ENCODE results near the gene NAV2.
"Not testable (repeated sequence)": the region's sequence is repeated elsewhere in the genome, so short reads cannot be mapped to it uniquely, and the experiment has no call there.

The NAV2 gene

DNA sequence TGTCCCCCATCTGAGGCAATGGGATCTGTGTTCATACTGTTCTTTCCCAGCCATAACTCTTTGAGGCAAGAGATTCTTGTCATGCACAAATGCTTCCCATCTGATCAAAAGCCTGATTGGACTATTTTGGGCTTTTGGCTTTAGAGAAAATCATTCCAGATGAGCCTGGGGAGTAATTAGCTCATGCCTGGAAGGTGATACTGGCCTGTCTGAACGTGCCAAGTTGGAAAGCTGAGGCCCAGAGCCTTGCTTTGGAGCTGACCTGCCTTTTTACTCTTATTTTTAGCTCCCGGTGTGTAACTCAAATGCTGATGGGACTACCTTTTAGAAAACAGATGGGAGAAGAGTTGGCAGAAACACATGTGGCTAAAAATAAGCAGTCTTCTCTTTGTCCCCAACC, 342.7 kb downstream of the NAV2 start:
- no peak for DNase-seq (ENCODE audit: low read depth in 2 of 2)

DNA sequence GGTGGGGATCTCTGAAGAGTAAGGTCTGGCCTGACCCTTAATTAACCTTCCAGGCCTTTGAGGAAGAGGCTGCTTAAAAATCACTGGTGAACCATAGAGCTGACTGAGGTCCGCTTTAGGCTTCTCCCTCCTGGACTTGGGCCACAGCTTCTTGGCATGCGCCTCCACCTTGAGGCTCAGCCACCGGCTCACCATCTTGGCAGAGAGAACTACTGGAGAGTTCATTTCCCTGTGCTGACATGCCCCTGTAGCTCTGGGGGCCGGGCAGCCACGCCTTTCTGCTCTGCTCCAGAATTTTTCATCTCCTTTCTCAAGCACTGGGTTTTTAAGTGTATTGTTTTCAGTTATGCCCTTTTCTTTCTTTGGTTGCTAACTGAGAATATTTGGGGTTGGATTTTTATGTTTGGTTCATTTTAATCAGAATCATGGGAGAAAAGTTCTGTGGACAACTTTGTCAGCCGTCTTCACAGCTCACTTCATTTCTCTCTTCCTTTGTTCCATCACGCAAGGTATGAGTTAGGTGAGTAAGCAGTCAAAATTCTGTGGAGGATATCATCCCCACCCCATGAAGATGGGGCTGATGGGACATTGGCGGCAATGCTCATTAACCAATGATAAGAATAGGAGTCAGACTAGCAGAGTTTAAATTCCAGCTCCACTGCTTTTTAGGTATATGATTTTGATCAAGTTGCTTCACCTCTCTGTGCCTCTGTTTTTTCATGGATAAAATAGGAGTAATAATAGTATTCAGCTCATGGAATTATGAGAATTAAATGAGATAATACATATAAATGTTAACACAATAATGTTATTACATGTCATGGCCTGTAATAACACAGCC, 343.7 kb downstream of the NAV2 start:
- no peak for DNase-seq (ENCODE audit: low read depth in 2 of 2)

DNA sequence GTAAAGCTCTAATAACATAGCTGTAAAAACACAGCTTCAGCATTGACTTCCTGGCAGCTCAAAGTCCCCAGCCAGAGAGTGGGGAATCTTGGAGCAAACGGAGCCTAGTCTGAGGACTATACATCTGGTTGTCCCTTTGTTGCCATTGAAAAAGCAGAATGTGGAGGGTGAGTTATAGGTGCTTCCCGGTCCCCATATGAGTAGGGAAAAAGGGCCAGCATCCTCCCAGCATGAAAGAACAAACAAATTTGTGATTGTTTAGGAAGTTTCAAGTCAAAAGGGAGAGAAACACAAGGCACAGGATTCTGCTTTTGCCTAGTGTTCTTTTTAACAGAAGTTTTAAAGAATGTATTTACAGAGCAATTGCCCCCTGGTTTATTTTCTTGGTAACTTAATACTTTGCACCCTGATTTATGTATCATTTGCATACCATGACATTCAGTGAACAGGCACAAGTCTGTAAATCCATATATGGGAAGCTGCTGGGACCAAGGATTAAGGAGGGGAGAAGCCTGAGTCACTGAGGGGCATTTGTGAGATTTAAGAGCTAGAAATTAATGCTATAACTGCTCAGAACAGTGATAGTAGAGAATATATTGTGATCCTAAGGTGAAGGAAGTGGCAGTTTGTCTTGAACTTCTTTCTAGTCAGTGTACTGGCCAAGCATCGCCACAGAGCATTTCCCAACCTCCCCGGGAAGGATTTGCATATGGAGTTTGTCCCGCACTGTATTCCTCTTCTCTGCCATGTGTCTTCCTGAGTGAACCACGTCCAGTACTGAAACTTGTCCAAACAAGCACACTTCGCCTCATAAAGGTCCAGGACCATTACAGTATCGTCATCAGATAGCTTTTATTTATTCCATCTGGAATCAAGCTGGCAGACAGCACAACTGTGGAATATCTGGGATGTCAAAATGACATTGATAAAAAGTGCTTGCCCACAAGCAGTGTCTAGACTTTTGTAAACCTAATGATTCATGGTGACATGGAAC, 344.6 kb downstream of the NAV2 start:
- no peak for DNase-seq (ENCODE audit: low read depth in 2 of 2)

DNA sequence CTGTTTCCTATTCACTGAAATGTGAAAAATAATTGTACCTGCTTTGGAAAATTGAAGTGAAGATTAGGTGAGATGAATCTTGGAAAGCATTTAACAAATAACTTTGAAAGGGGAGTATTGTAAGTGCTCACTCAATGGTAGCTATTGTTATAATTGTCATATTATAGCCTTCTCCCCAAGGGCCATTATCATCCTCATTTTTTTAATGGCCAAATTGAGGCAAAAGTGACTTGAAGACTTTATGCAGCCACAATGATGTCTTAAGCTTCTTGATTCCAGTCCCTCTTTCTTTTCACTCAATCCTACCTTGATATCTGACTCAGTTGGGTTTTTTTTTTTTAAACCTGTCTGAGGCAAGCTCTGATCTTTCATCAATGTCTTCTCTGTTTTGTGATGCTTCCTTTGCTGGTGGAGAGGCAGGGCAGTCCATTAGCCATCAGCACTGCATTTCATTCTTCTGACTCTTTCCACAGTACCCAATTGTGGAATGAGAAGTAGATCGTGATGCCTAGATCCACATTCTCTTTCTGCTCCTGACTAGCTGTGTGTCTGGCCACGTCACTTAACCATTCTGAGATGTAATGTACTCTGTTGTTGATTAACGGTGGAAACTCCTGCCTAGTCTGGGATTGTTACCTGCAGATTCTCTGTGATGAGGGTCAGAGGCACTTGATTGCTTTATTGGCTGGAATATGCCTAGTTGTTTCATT, 346.3 kb downstream of the NAV2 start:
- DNase-seq (ENCODE audit: low read depth in 2 of 2): no peak

DNA sequence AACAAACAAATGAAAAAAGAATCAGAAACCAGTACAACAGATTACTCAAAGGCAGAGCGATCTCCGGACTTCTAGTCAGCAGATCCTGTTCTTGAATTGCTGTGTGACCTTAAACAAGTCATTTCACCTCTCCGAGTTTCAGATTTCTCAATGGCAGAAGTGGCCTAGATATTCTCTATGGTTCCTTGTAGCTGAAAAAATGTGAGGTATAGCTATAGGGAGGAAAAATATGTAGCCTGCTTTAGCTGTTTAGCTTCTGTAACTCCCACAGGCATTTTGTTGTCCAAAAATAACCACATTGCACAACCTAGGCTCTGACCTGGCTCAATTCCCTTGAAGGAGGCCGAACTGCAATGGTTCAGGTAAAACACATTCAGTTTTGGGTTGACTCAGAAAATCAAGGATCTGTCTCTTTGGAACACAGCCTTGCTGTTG, 347.0 kb downstream of the NAV2 start:
- DNase-seq (ENCODE audit: low read depth in 2 of 2): no peak

DNA sequence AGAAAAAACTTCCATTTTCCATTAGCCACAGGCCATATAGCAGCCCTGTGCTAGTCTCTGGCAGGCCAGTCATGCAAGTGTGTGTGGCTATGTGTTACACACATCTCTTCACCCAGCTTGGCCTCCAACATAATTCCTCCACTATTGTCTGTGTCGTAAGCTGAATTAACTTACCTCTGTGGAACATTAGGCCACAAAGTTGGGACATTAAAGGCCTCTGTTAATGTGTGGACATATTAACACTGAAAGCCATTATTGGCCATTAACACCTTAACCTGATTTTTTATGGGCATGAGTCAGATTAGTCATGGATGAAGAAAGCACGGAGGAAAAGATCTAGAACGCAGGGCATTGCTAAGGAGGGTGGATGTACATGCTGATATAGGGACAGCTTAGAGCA, 347.5 kb downstream of the NAV2 start:
- no peak for DNase-seq (ENCODE audit: low read depth in 2 of 2)

DNA sequence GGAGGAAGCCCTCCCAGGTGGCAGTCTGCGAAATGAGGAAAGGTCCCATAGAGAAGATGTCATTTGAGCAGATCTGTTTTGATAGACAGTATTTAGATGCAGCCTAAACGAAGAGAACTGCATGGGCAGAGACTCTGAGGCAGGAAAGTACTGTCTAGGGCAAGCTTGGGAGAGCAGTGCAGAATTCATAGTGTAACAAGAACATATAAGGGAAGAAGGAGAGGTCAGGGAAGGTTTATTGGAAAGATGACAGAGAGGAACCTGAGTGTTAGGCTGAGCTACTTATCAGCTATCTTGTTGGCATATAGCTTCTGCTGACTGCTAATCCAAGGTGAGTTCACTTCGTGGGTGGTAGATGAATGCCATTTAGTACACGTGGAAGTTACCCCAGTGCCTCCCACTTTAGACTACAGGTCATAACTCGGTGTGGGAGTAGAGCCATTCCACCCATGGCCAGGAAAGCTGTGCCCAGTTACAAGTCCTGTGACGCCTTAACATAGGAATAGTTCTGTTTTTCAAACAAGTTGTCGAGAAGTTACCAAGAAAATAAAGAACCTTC, 348.1 kb downstream of the NAV2 start:
- no peak for DNase-seq (ENCODE audit: low read depth in 2 of 2)

DNA sequence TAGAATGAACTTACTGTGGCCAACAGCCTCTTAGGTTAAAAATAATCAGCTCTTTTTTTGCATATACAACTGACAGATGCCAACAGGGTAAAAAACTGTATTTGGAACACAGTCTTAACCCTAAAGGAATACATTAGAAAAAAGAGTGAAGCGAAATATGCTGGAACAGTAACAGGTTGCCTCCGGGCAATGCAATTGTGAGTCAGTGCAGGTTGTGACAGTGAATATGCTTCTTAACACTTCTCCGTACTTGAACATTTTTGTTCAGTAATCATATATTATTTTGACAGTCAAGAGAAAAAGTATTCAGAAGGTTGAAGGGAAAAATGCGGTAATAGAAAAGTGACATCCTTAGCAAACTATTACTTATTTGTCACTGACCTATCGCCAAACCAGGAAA, 349.1 kb downstream of the NAV2 start:
- DNase-seq (ENCODE audit: low read depth in 2 of 2): no peak

DNA sequence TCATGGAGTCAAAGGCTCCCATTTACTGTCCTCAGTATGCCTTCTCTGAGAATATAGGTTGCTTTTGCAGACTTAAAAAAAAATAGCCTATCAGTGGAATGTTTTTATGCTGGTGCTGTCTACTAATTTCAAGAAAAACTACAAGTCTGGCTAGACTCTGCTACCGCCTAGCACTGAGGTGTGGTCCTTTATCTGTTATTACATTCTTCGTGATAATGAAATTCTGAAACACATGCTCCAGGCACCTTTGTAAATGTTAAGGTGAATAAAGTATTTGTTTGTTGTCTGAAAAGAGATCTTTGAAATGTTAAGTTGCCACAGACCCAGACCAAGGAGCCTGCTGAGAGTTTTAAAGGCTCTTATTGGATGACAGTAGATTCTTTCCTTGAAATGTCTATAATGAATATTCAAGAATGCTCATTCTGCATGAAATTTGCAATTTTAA, 352.3 kb downstream of the NAV2 start:
- DNase-seq (ENCODE audit: low read depth in 2 of 2): no peak

DNA sequence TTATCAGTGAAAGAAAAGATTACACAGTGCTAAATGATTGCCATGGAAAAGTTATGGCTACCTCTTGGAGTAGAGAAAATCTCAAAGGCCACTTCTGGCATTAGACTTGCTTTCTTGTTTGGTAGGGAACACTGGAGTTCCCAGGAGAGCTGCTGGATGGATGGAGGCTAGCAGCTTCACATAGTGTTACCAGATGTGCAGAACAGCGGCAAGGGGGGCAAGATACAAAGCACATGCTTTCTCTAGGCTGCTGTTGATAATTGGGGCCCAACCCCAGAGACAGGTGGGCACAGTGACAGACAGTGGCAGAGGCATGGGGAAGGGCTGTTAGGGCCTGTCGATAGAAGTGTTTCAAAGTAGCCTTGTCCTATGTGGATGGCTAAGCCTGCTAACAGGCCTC, 352.8 kb downstream of the NAV2 start:
- no peak for DNase-seq (ENCODE audit: low read depth in 2 of 2)

DNA sequence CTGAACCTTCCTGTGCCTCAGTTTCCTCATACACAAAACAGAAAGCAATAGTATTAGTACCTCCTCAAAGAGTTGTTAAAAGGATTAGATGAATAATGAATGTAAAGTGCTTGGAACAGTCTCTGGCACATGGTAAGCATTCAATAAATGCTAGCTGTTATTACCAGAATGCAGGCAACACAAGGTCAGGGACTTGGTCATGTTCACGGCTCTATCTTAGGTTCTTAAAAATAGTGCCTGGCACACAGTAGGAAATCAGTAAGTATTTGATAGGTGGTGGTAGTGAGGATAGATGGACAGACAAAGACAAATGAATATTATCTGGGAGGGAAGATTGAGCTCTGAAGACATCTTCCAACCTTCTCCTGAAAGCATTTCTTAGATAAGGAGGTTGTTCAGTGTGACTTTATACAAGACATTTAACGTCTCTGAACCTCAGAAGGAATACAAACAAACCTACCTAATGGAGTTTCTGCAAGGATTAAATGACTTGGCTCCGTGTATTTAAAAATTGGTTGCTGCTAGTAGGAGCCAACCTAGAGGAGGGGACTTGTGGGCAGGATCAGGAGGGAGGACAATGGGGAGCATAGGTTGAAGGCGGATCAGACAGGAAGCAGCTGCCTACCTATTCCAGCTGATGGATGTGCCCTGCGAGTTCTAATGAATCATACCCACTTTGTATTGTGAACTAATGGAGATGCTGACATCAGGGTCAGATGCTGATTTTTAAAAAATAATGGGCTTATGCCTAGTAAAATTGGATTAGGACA, 353.6 kb downstream of the NAV2 start:
- DNase-seq (ENCODE audit: low read depth in 2 of 2): no peak

DNA sequence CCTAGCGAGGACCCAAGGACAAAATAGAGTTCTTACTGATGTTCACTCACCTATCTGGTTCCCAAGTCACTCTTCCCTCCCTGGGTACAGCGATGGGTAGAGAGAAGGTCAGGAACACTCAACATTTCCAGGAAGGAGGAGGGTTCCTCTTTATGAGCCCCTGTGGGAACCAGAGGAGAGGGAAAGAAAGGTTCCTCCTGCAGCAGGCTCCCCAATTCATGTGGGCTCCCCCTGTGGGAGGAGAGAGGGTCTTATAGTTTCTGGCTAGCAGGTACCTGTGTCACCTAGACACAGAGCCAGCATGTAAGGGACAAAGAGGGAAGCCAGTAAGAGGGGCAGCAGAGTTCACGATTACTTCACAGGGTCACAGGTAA, 354.1 kb downstream of the NAV2 start:
- DNase-seq (ENCODE audit: low read depth in 2 of 2): no peak

DNA sequence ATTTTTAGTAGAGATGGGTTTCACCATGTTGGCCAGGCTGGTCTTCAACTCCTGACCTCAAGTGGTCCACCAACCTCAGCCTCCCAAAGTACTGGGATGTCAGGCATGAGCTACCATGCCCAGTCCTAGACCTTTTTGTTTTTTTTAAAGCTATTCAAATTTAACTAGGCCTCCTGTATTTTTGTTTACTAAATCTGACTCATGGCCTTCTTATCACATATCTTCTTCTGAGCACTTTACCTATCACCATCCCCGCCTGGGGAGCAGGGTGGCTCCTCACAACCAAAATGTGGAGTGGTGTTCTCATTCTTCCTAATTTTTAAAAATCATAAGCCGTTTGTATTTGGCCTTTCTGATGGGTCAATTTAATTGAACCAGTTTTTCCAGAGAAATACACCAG, 355.0 kb downstream of the NAV2 start:
- DNase-seq (ENCODE audit: low read depth in 2 of 2): no peak

DNA sequence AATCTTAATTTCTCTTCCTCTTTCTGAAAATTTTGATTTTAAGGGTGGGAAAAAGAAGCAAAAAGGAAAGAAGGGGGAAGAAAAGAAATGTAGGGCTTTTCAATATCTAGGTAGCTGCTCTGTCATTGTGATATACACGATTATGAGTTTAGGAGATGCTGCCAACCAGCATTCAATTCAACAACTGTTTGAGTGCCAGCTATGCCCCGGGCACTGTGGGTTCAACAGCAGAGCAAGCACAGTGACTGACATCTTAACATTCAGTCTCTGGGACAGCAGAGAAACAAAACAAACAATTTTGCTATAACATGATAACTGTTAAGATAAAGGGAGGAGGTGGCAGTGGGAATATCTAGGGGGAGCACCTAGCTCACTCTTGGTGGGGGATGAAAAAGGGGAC, 356.1 kb downstream of the NAV2 start:
- no peak for DNase-seq (ENCODE audit: low read depth in 2 of 2)

DNA sequence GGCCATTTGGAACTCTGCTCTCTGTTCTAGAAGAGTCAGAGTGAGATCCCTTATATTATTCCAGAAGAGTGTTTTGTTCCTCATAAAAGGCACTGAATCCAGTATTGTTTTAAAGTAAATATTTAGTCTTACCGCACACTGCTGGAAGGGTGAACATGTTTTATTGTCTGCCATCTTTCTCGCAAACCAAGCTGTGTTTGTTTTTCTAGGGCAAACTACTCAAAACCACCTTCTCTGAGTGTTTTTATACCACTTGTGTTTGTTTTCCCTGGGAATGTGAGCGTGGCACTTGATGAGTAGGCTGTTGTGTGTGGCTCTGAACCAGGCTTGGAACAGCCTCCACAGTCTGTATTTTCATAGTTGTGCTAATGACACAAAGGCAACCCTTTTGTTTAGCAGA, 357.8 kb downstream of the NAV2 start:
- DNase-seq (ENCODE audit: low read depth in 2 of 2): no peak

DNA sequence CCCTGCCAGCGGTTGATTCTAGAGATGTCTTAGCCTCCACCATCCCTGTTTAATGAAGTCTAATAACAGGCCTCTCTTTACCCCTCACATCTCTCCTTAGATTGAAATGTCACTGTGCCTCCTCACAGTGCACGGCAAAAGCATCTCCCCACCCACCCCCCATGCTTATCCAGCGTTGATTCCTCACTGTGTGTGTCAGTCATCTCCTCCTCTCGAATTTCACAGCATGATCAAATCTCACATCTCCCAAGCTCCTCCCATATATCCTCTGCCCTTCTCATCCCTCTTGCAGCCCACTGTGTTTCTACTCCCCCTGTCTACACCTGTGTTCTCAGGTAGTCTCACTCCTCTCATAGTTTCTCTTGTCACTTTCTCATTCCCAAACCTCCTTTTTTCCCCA, 363.0 kb downstream of the NAV2 start:
- no peak for DNase-seq (ENCODE audit: low read depth in 2 of 2)

DNA sequence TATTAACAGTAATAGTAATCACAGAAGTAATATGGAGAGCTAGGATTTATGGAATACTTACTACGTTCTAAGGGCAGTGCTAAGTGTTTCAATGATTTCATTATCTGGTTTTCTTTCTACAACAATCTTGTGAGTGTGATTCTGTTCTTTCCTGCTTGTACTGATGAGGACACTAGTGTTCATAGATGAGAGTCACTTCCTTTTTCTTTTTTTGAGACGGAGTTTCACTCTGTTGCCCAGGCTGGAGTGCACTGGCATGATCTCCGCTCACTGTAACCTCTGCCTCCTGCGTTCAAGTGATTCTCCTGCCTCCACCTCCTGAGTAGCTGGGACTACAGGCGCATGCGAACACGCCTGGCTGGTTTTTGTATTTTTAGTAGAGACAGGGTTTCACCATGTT, 366.2 kb downstream of the NAV2 start:
- DNase-seq (ENCODE audit: low read depth in 2 of 2): no peak

DNA sequence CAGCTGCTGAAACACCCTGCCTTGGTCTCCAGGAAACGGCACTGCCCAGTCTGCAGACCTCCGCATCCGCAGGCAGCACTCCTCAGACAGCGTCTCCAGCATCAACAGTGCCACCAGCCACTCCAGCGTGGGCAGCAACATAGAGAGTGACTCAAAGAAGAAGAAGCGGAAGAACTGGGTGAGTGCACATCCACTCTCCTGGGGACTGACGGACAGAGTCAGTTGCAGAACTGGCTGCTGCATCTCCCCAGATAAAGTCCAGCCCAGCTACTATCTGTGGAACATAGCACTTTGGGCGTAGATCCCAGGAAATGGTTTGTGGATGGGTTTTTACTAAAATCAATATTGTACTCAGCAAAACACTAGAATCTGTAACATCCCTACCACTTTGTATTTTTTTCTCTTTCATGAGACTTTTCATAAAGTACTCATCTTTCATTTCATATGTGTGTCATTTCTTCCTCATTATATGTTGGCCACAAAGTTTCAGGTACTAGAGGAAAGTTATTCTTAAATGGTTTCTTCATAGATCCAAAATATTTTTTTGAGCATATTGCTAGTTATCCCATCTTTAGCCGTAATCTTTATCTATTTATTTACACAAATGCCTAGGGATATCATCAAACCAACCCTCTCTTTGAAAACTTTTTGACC, 367.5 kb downstream of the NAV2 start:
- DNase-seq (ENCODE audit: low read depth in 2 of 2): no peak

DNA sequence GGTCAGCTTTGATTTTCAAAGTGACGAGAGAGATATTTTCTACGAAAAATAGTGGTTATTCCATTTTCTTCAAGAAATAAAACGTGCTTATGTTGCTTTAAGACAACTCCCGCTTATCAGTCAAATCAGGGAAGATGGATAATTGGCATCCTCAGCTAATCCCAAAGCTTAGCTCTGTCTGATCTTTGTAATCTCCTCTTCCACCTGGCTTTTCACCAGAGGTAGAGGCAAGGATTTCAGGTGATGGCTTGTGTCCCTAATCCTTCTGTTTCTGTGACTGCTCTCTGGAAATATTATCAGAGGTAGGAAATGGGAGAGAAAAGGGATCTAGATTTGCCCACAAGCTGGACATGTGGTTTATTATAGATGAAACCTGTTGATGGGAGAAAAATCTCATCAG, 368.7 kb downstream of the NAV2 start:
- no peak for DNase-seq (ENCODE audit: low read depth in 2 of 2)

DNA sequence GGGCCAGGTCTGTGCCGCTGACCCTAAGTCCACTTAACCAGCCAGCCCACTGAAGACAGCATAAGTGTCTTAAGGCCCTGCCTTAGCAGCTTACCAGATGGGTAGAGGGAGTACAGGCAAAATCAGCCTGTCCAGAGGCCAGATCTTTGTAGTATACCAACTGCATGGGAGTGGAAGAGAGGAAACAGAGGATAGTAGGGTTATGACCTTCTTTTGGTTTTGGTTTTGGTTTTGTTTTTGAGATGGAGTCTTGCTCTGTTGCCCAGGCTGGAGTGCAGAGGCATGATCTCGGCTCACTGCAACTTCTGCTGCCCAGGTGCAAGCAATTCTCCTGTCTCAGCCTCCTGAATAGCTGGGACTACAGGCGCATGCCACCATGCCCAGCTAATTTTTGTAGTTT, 371.2 kb downstream of the NAV2 start:
- DNase-seq (ENCODE audit: low read depth in 2 of 2): not testable (repeated sequence)
